HUES6 (cell line): ENCODE results near the gene SV2B.

Source experiments
- H3K27ac ChIP-seq: 2 replicates; pipeline ENCODE4 v1.7.0; 2013; ENCODE audit warnings: low read depth, mild to moderate bottlenecking, low read length, inconsistent platforms
- H3K27me3 ChIP-seq: 2 replicates; pipeline ENCODE4 v1.6.1; 2013; ENCODE audit warnings: low read length; ENCODE audit not compliant: control insufficient read depth, insufficient read depth
- H3K36me3 ChIP-seq: 2 replicates; pipeline ENCODE4 v1.6.1; 2013; ENCODE audit warnings: low read length; ENCODE audit not compliant: control insufficient read depth, insufficient read depth
- H3K4me1 ChIP-seq: 2 replicates; pipeline ENCODE4 v1.6.1; 2013; ENCODE audit warnings: low read length; ENCODE audit not compliant: control insufficient read depth, insufficient read depth
- H3K4me3 ChIP-seq: 2 replicates; pipeline ENCODE4 v1.5.1; 2013; ENCODE audit warnings: low read depth, low read length
- H3K9ac ChIP-seq: one replicate; pipeline ENCODE4 v1.6.1; 2013; ENCODE audit warnings: mild to moderate bottlenecking, low read length
- H3K9me3 ChIP-seq: 2 replicates; pipeline ENCODE4 v1.6.1; 2013; ENCODE audit warnings: low read depth, low read length; ENCODE audit not compliant: control insufficient read depth, insufficient read depth

The SV2B gene

GRCh38 chr15:91156175-91156726, 56.2 kb downstream of the SV2B start:
- H3K36me3 ChIP-seq, result no peaks in the 10 kb centered on the region
- no peak overlapping the region for H3K27ac ChIP-seq
- no peak overlapping the region for H3K4me3 ChIP-seq
- no peaks in the 10 kb centered on the region for H3K4me1 ChIP-seq
- H3K9me3 ChIP-seq, result no peaks in the 10 kb centered on the region
- H3K9ac ChIP-seq, result no peak overlapping the region
- 0 out of 2 replicates have a peak, but pooled peaks cover 5% of the 10 kb centered on the region for H3K27me3 ChIP-seq

- H3K4me3 ChIP-seq, result no peak overlapping the region
- no peaks in the 10 kb centered on the region for H3K36me3 ChIP-seq
- H3K27ac ChIP-seq, result no peak overlapping the region
- no peaks in the 10 kb centered on the region for H3K4me1 ChIP-seq
- H3K27me3 ChIP-seq, result no peaks in the 10 kb centered on the region
- H3K9ac ChIP-seq, result no peak overlapping the region
- H3K9me3 ChIP-seq, result no peaks in the 10 kb centered on the region
Observed at GRCh38 chr15:91158415-91159394, 58.6 kb downstream of the SV2B start.

GRCh38 chr15:91165850-91166249, 65.8 kb downstream of the SV2B start:
- H3K4me1 ChIP-seq, result no peaks in the 10 kb centered on the region
- H3K27ac ChIP-seq, result no peak overlapping the region
- H3K36me3 ChIP-seq, result no peaks in the 10 kb centered on the region
- no peak overlapping the region for H3K9ac ChIP-seq
- peaks cover under 1% of the 10 kb centered on the region; the same call in 1 of the 2 replicates for H3K27me3 ChIP-seq
- no peak overlapping the region for H3K4me3 ChIP-seq
- peaks cover 11% of the 10 kb centered on the region; the same call in 1 of the 2 replicates for H3K9me3 ChIP-seq

- H3K4me1 ChIP-seq, result no peaks in the 10 kb centered on the region
- H3K9me3 ChIP-seq, result peaks cover 11% of the 10 kb centered on the region; the same call in 1 of the 2 replicates
- H3K4me3 ChIP-seq, result no peak overlapping the region
- no peaks in the 10 kb centered on the region for H3K36me3 ChIP-seq
- no peak overlapping the region for H3K9ac ChIP-seq
- no peak overlapping the region for H3K27ac ChIP-seq
- peaks cover 12% of the 10 kb centered on the region for H3K27me3 ChIP-seq
Observed at GRCh38 chr15:91168457-91168856, 68.4 kb downstream of the SV2B start.

- H3K9ac ChIP-seq, result no peak overlapping the region
- H3K27me3 ChIP-seq, result peaks cover 18% of the 10 kb centered on the region
- H3K4me1 ChIP-seq, result no peaks in the 10 kb centered on the region
- H3K27ac ChIP-seq, result no peak overlapping the region
- no peaks in the 10 kb centered on the region for H3K36me3 ChIP-seq
- 0 out of 2 replicates have a peak, but pooled peaks cover 4% of the 10 kb centered on the region for H3K9me3 ChIP-seq
- H3K4me3 ChIP-seq, result no peak overlapping the region
Observed at GRCh38 chr15:91171334-91171733, 71.3 kb downstream of the SV2B start.

GRCh38 chr15:91182101-91182500, 82.0 kb downstream of the SV2B start:
- Histone ChIP-seq H3K9ac (no peak overlapping the region), H3K27ac (no peak overlapping the region), H3K27me3 (peaks cover 10% of the 10 kb centered on the region), H3K4me1 (no peaks in the 10 kb centered on the region), H3K36me3 (no peaks in the 10 kb centered on the region), H3K4me3 (no peak overlapping the region), H3K9me3 (no peaks in the 10 kb centered on the region)

GRCh38 chr15:91183596-91183995, 83.5 kb downstream of the SV2B start:
- Histone ChIP-seq H3K27me3 (peaks cover 10% of the 10 kb centered on the region), H3K4me1 (no peaks in the 10 kb centered on the region), H3K36me3 (no peaks in the 10 kb centered on the region), H3K9ac (no peak overlapping the region), H3K27ac (no peak overlapping the region), H3K9me3 (no peaks in the 10 kb centered on the region), H3K4me3 (no peak overlapping the region)

GRCh38 chr15:91184441-91184840, 84.4 kb downstream of the SV2B start:
- H3K9ac ChIP-seq, result no peak overlapping the region
- no peaks in the 10 kb centered on the region for H3K9me3 ChIP-seq
- H3K27ac ChIP-seq, result no peak overlapping the region
- H3K4me1 ChIP-seq, result no peaks in the 10 kb centered on the region
- H3K4me3 ChIP-seq, result no peak overlapping the region
- H3K27me3 ChIP-seq, result peaks cover 10% of the 10 kb centered on the region
- no peaks in the 10 kb centered on the region for H3K36me3 ChIP-seq

- Histone ChIP-seq H3K9ac (no peak overlapping the region), H3K4me3 (no peak overlapping the region), H3K27ac (no peak overlapping the region), H3K27me3 (peaks cover 10% of the 10 kb centered on the region), H3K36me3 (no peaks in the 10 kb centered on the region), H3K9me3 (no peaks in the 10 kb centered on the region), H3K4me1 (no peaks in the 10 kb centered on the region)
Observed at GRCh38 chr15:91186904-91187656, 87.0 kb downstream of the SV2B start.

- Histone ChIP-seq H3K27ac (no peak overlapping the region), H3K9me3 (no peaks in the 10 kb centered on the region), H3K4me1 (no peaks in the 10 kb centered on the region), H3K36me3 (no peaks in the 10 kb centered on the region), H3K9ac (no peak overlapping the region), H3K27me3 (no peaks in the 10 kb centered on the region; the same call in 1 of the 2 replicates), H3K4me3 (no peak overlapping the region)
Observed at GRCh38 chr15:91192285-91192684, 92.2 kb downstream of the SV2B start.
